Measurements from ENCODE around the gene HOOK2. TPM values are rescaled to one million over a fixed set of nuclear protein-coding genes. Genes with fewer than 3 reads are reported as not detected.
"Not testable (repeated sequence)": the region's sequence is repeated elsewhere in the genome, so short reads cannot be mapped to it uniquely, and the experiment has no call there.

The HOOK2 gene
- total RNA-seq, 2 experiments from 2014 or later: 17.3 to 18.4 TPM

GRCh38 chr19:12720296-12720695 lies 55.1 kb downstream of the HOOK2 start:
- Mint-ChIP-seq H3K4me1 (ENCODE audit: low read depth) (peaks cover 30% of the 10 kb centered on the region), H3K27me3 (no peaks in the 10 kb centered on the region), H3K27ac (peak overlapping the region; percentile 65), H3K36me3 (ENCODE audit: low read depth) (peaks cover 49% of the 10 kb centered on the region), H3K4me3 (peak overlapping the region; percentile 96), H3K9me3 (no peaks in the 10 kb centered on the region)
- intact Hi-C loops (cut with micrococcal nuclease): no loop called here
- no peak for DNase-seq
- ChIA-PET CTCF (interaction anchor here (0.7 to 5.5 kb wide), 5 partner anchors 38 to 199 kb away, joined by 3 to 24 read pairs (median 3); partner anchors contain the start of gene SYCE2), POLR2A (interaction anchor here (0.7 to 9.0 kb wide), 6 partner anchors 11 to 72 kb away, joined by 3 to 160 read pairs (median 10); partner anchors contain the start of genes FBXW9, GET3 and TRIR)
- TF ChIP-seq CTCF (IDR thresholded peaks at IDR 0.05): no peak
- no peak for ATAC-seq

GRCh38 chr19:12715929-12716328 lies 59.4 kb downstream of the HOOK2 start:
- Mint-ChIP-seq H3K4me1 (ENCODE audit: low read depth) (peaks cover 19% of the 10 kb centered on the region), H3K9me3 (no peaks in the 10 kb centered on the region), H3K4me3 (no peak overlapping the region), H3K27me3 (no peaks in the 10 kb centered on the region), H3K36me3 (ENCODE audit: low read depth) (peaks cover 51% of the 10 kb centered on the region), H3K27ac (no peak overlapping the region)
- CTCF ChIA-PET: interaction anchor here (1.1 to 2.9 kb wide), 3 partner anchors 42 to 50 kb away, joined by 5 to 18 read pairs (median 11); no protein-coding TSS in a partner anchor
- no peak for DNase-seq
- TF ChIP-seq CTCF (IDR thresholded peaks at IDR 0.05): no peak
- no peak for ATAC-seq
- intact Hi-C loops (cut with micrococcal nuclease): no loop called here
- POLR2A ChIA-PET: interaction anchor here (0.6 to 3.7 kb wide), 4 partner anchors 12 to 50 kb away, joined by 3 to 15 read pairs (median 4); partner anchors contain the start of gene FBXW9

- no peak overlapping the region for H3K27ac Mint-ChIP-seq
- intact Hi-C loops (cut with micrococcal nuclease): no loop called here
- no peaks in the 10 kb centered on the region for H3K27me3 Mint-ChIP-seq
- ATAC-seq (no peak), DNase-seq (no peak)
- ChIA-PET POLR2A (interaction anchor here (1.0 to 3.7 kb wide), 4 partner anchors 11 to 19 kb away, joined by 3 to 15 read pairs (median 6); partner anchors contain the start of gene FBXW9), CTCF (no interaction called here)
- no peaks in the 10 kb centered on the region for H3K9me3 Mint-ChIP-seq
- H3K4me1 Mint-ChIP-seq (ENCODE audit: low read depth): peaks cover 15% of the 10 kb centered on the region
- no peak overlapping the region for H3K4me3 Mint-ChIP-seq
- no peak for TF ChIP-seq CTCF (IDR thresholded peaks at IDR 0.05)
- H3K36me3 Mint-ChIP-seq (ENCODE audit: low read depth): peaks cover 50% of the 10 kb centered on the region
These were observed 60.2 kb downstream of the HOOK2 start for GRCh38 chr19:12715102-12715501.

GRCh38 chr19:12713304-12713703 lies 62.0 kb downstream of the HOOK2 start:
- H3K9me3 Mint-ChIP-seq; intact Hi-C loops (cut with micrococcal nuclease); ATAC-seq; H3K27ac Mint-ChIP-seq; H3K27me3 Mint-ChIP-seq; DNase-seq; H3K4me1 Mint-ChIP-seq (ENCODE audit: low read depth); H3K4me3 Mint-ChIP-seq: not testable (repeated sequence)
- ChIA-PET POLR2A (interaction anchor here (1.5 to 3.7 kb wide), 3 partner anchors 10 to 17 kb away, joined by 4 to 15 read pairs (median 10); partner anchors contain the start of genes FBXW9 and TNPO2), CTCF (interaction anchor here (1.3 to 2.0 kb wide), 4 partner anchors 10 to 83 kb away, joined by 3 to 6 read pairs (median 5); partner anchors contain the start of gene TNPO2)
- H3K36me3 Mint-ChIP-seq (ENCODE audit: low read depth): peaks cover 43% of the 10 kb centered on the region

Small RNA genes within 50 kb of the gene (microRNA-seq; reads per million reads assigned to microRNA genes)
- not detected for gene MIR5684 (ENCODE audit: borderline microRNAs expressed, borderline replicate concordance)

Other genes starting within 250 kb of the HOOK2 start
- 1 to 10 TPM; 6.2 to 7.4 TPM for gene ZNF564, start 224.1 kb downstream of the HOOK2 start, total RNA-seq
- gene ZNF490, start 164.7 kb downstream of the HOOK2 start, total RNA-seq: 1 to 10 TPM; 6.8 to 9.3 TPM
- 10 to 100 TPM; 15.1 to 16.7 TPM for gene ZNF791, start 164.6 kb downstream of the HOOK2 start, total RNA-seq
- gene MAN2B1, start 108.8 kb downstream of the HOOK2 start, total RNA-seq: 100 to 1,000 TPM; 127 to 135 TPM
- 10 to 100 TPM; 17.5 to 23.2 TPM for gene WDR83, start 108.7 kb downstream of the HOOK2 start, total RNA-seq
- gene DHPS, start 93.7 kb downstream of the HOOK2 start, total RNA-seq: 100 to 1,000 TPM; 113 TPM
- not detected for gene GNG14, start 87.6 kb downstream of the HOOK2 start, total RNA-seq
- 10 to 100 TPM in 1 of 2 experiments, 1 to 10 TPM in 1; 9.9 to 10.8 TPM for gene FBXW9, start 78.9 kb downstream of the HOOK2 start, total RNA-seq
- 10 to 100 TPM; 90.7 to 94.5 TPM for gene TNPO2, start 51.6 kb downstream of the HOOK2 start, total RNA-seq
- 100 to 1,000 TPM; 154 to 169 TPM for gene TRIR, start 40.9 kb downstream of the HOOK2 start, total RNA-seq
- gene GET3, start 38.1 kb downstream of the HOOK2 start, total RNA-seq: 10 to 100 TPM; 50.7 to 52.2 TPM
- gene BEST2, start 23.8 kb downstream of the HOOK2 start, total RNA-seq: not detected
- 100 to 1,000 TPM; 292 to 299 TPM for gene JUNB, start 15.9 kb upstream of the HOOK2 start, total RNA-seq
- gene PRDX2, start 26.2 kb upstream of the HOOK2 start, total RNA-seq: 100 to 1,000 TPM; 251 to 262 TPM
- gene THSD8, start 26.5 kb upstream of the HOOK2 start, total RNA-seq: 10 to 100 TPM; 31.1 to 36.2 TPM
- gene RNASEH2A, start 31.0 kb upstream of the HOOK2 start, total RNA-seq: 10 to 100 TPM; 40.3 to 44.1 TPM
- not detected for gene RTBDN, start 59.0 kb upstream of the HOOK2 start, total RNA-seq
- gene MAST1, start 63.0 kb upstream of the HOOK2 start, total RNA-seq: 1 to 10 TPM; 2.4 to 3.0 TPM
- gene DNASE2, start 105.9 kb upstream of the HOOK2 start, total RNA-seq: 10 to 100 TPM; 22.3 to 26.1 TPM
- gene KLF1, start 111.6 kb upstream of the HOOK2 start, total RNA-seq: under 1 TPM; 0.32 to 0.38 TPM
- 10 to 100 TPM; 37.5 to 43.8 TPM for gene GCDH, start 115.6 kb upstream of the HOOK2 start, total RNA-seq
- 1 to 10 TPM; 3.0 to 4.4 TPM for gene SYCE2, start 143.7 kb upstream of the HOOK2 start, total RNA-seq
- gene FARSA, start 158.2 kb upstream of the HOOK2 start, total RNA-seq: 100 to 1,000 TPM; 128 to 138 TPM
- gene CALR, start 163.1 kb upstream of the HOOK2 start, total RNA-seq: 100 to 1,000 TPM; 535 to 563 TPM
- gene RAD23A, start 170.3 kb upstream of the HOOK2 start, total RNA-seq: 100 to 1,000 TPM; 189 to 190 TPM
- 10 to 100 TPM; 32.6 to 36.0 TPM for gene GADD45GIP1, start 181.7 kb upstream of the HOOK2 start, total RNA-seq
- not detected for gene DAND5, start 194.0 kb upstream of the HOOK2 start, total RNA-seq
- 1 to 10 TPM; 4.7 to 5.0 TPM for gene NFIX, start 219.9 kb upstream of the HOOK2 start, total RNA-seq